ENCODE data around the gene ARHGAP11A.
A peak's percentile ranks its signal among the peaks of the same experiment; 100 is the strongest.

Gene ARHGAP11A

DNA sequence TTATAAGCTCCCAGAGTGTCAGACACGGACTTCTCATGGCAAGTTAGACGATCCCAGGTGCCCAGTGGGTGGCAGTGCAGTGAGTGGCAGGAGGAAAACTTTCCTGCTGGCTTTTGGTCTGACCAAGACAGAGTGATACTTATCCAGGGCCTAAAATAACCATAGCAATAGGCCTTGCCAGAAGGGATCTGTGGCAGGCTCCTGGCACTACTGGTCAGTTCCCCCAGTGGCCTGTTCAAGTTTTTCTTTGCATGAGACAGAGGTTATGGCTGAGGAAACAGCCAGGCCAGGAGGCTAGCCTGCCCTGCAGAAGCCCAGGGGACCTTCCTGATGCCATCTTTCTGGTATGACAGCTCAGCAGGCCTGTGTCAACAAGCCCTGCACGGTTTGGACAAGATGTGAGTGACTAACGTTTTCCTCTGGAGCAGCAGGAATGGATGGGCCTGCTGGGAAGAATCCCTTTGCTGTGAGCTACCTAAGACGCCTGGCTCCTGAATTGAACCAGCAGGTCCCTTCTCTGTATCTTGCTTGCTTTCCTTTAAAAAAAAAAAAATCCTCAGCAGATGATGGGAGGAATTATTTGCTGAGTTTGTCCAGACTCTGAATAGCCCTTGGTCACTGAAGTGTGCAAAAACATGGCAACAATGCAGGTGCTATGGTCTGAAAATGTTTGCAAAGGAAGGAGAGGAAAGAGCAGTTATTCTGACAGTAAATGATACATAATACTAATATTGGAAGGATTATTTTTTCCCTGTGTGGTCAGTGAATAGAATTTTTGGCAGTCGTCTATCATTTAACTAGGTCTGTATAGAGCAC, 44.2 kb downstream of the ARHGAP11A start:
- no peak for DNase-seq (ENCODE audit: low read depth)
- TF ChIP-seq CTCF (IDR thresholded peaks at IDR 0.05; ENCODE audit: low read length, missing control alignments) = no peak
- no peak overlapping the region for H3K4me3 ChIP-seq (replicated peaks; ENCODE audit: low read depth, low read length)

- H3K4me3 ChIP-seq (replicated peaks; ENCODE audit: low read depth, low read length) = no peak overlapping the region
- no peak for DNase-seq (ENCODE audit: low read depth)
- TF ChIP-seq CTCF (IDR thresholded peaks at IDR 0.05; ENCODE audit: low read length, missing control alignments) = no peak
Observed at GRCh38 chr15:32663671-32664070, 48.4 kb downstream of the ARHGAP11A start.

DNA sequence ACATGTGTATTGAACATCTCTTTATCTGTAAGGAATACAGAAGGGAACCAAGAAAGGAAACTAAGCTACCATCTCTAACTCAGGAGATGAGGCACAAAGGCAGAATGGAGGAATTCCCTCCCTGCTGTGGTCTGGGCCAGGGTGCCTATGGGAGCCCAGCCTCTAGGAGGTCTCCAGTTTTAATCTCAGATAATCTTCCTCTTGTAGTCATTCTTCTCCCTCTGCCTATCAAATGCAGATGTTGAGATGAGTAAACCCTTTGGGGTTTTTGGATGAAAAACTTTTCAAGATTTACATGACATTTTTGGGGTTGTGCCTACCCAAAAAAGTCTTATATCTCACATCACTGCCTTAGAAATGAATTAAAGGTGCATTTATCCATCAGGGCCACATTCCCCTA, 49.5 kb downstream of the ARHGAP11A start:
- no peak for DNase-seq (ENCODE audit: low read depth)
- TF ChIP-seq CTCF (IDR thresholded peaks at IDR 0.05; ENCODE audit: low read length, missing control alignments) = no peak
- no peak overlapping the region for H3K4me3 ChIP-seq (replicated peaks; ENCODE audit: low read depth, low read length)

DNA sequence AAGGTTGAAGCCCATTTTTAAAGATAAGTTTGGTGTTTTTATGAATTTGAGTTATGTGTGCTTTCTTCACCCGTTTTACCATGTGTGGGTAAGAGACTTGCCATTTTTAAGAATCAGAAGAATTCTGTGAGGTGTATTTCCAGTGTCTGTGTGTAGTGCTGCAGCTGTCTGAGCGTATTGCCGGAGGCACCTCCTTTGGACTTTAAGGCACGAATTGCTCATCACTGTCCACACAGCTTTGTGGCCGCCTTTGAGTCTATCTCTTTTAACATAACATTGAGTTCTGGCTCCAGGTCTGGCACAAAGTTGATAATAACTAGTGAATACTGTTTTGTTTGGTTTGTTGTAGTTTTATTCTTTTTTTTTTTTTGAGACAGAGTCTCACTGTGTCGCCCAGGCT, 52.0 kb downstream of the ARHGAP11A start:
- TF ChIP-seq CTCF (IDR thresholded peaks at IDR 0.05; ENCODE audit: low read length, missing control alignments) = no peak
- no peak for DNase-seq (ENCODE audit: low read depth)
- no peak overlapping the region for H3K4me3 ChIP-seq (replicated peaks; ENCODE audit: low read depth, low read length)

- no peak for TF ChIP-seq CTCF (IDR thresholded peaks at IDR 0.05; ENCODE audit: low read length, missing control alignments)
- no peak for DNase-seq (ENCODE audit: low read depth)
- H3K4me3 ChIP-seq (replicated peaks; ENCODE audit: low read depth, low read length) = no peak overlapping the region
Observed at GRCh38 chr15:32668942-32669341, 53.6 kb downstream of the ARHGAP11A start.

DNA sequence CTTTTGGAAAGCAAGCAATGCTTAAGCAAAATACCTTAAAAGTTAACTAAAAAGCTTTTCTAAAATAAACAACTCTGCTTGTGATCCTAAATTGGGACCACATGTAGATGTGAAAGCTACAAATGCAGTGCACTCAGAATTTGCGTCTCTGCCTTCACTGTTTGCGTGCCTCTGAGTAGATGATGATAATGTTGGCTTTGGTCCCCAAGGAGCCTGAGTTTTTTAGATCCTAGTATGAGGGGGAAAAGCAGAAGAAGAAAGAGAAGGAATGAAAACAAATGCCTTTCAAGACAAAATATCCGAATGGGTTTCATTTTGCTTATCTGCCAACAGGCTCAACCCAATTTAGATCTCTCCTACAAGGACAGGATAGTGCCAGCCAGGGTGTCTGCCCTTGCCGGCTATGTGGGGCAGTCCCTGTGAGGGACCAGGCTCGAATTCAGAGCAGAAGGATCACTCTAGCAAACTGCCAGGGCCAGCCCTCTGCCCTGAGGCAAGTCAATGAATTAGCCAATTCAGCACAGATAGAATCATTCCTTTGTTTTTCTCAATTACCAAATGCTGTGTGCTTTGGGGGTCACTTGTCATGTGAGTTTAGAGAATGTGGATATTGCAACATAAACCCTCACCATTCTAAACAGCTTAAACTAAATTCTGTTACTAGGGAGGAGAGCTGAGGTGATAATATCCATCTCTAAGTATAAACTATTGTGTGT, 54.8 kb downstream of the ARHGAP11A start:
- DNase-seq (ENCODE audit: low read depth) = peak; percentile 73
- TF ChIP-seq CTCF (IDR thresholded peaks at IDR 0.05; ENCODE audit: low read length, missing control alignments) = no peak
- H3K4me3 ChIP-seq (replicated peaks; ENCODE audit: low read depth, low read length) = no peak overlapping the region

Measured in fibroblast of pulmonary artery (primary cell).